CD8-positive, alpha-beta memory T cell (primary cell): ENCODE measurements around the gene CFAP69. TPM values are rescaled to one million over a fixed set of nuclear protein-coding genes. Genes with fewer than 3 reads are reported as not detected.
"Not testable (repeated sequence)": the region's sequence is repeated elsewhere in the genome, so short reads cannot be mapped to it uniquely, and the experiment has no call there.

Source experiments
- CTCF ChIA-PET: fragments of 350-600 bp; sonication (Branson Sonifier 250); formaldehyde crosslinking; loops from one replicate; lab custom pipeline; 2021; ENCODE audit warnings: antibody characterized with exemption; lab: Charles Lee
- POLR2A ChIA-PET: fragments of 350-600 bp; sonication (Branson Sonifier 250); formaldehyde crosslinking; loops from one replicate; lab custom pipeline; 2021; ENCODE audit warnings: antibody characterized with exemption; lab: Charles Lee
- DNase-seq, 5 donors: peaks; one replicate each; pipeline versions ENCODE4 v3.0.0 to v3.0.0-alpha.2; 2020 to 2022; ENCODE audit warnings: mixed read lengths in 1 of 5
- H3K27ac ChIP-seq: one replicate; pipeline ENCODE4 v1.7.0; 2013; ENCODE audit warnings: low read depth, mild to moderate bottlenecking, low read length, moderate library complexity
- H3K27me3 ChIP-seq: 2 replicates; pipeline ENCODE4 v1.7.0; 2013; ENCODE audit warnings: low read length, mild to moderate bottlenecking; ENCODE audit not compliant: insufficient read depth, poor library complexity, severe bottlenecking
- H3K36me3 ChIP-seq: 2 replicates; pipeline ENCODE4 v1.7.0; 2013; ENCODE audit warnings: mild to moderate bottlenecking, low read length, moderate library complexity; ENCODE audit not compliant: insufficient read depth
- H3K4me1 ChIP-seq: 2 replicates; pipeline ENCODE4 v1.7.0; 2013; ENCODE audit warnings: mild to moderate bottlenecking, low read length, moderate library complexity; ENCODE audit not compliant: insufficient read depth
- H3K4me3 ChIP-seq: 2 replicates; pipeline ENCODE4 v1.7.0; 2013; ENCODE audit warnings: mild to moderate bottlenecking, low read length
- H3K9me3 ChIP-seq: 2 replicates; pipeline ENCODE4 v1.7.0; 2013; ENCODE audit warnings: mild to moderate bottlenecking, low read length
- H3K27ac Mint-ChIP-seq, 8 donors: one replicate each; pipeline ENCODE4 v1.8.0; 2020 to 2021; ENCODE audit warnings: mixed read lengths in 8 of 8, mild to moderate bottlenecking in 6 of 8, inconsistent platforms in 3 of 8, moderate library complexity in 3 of 8
- H3K27me3 Mint-ChIP-seq, 2 donors: one replicate each; pipeline ENCODE4 v1.8.0; 2020 to 2021; ENCODE audit warnings: mixed read lengths in 2 of 2, mild to moderate bottlenecking in 1 of 2, moderate library complexity in 1 of 2
- H3K36me3 Mint-ChIP-seq, 3 donors: one replicate each; pipeline ENCODE4 v1.8.0; 2020 to 2021; ENCODE audit warnings: mixed read lengths in 3 of 3, inconsistent platforms in 1 of 3, mild to moderate bottlenecking in 1 of 3
- H3K4me1 Mint-ChIP-seq, 3 donors: one replicate each; pipeline ENCODE4 v1.8.0; 2020 to 2021; ENCODE audit warnings: mixed read lengths in 3 of 3, inconsistent platforms in 1 of 3, mild to moderate bottlenecking in 1 of 3
- H3K4me3 Mint-ChIP-seq, 7 donors: one replicate each; pipeline ENCODE4 v1.8.0; 2020 to 2021; ENCODE audit warnings: mixed read lengths in 7 of 7, mild to moderate bottlenecking in 6 of 7, moderate library complexity in 4 of 7, inconsistent platforms in 2 of 7
- H3K9me3 Mint-ChIP-seq, 5 donors: one replicate each; pipeline ENCODE4 v1.8.0; 2020 to 2022; ENCODE audit warnings: mixed read lengths in 5 of 5, mild to moderate bottlenecking in 3 of 5, moderate library complexity in 2 of 5, inconsistent platforms in 1 of 5
- polyA plus RNA-seq: library from polyadenylated mRNA; unstranded; fragments of 300-500 nt; fragmentation: Illumina TruSeq; gene quantifications from one replicate; pipeline ENCODE4 v1.2.3, GENCODE V29; 2021
- total RNA-seq, 2 experiments: library from RNA; stranded (reverse); gene quantifications; one replicate each; pipeline ENCODE4 v1.2.3, GENCODE V29; 2021

Gene CFAP69
- total and polyA plus RNA-seq, 3 experiments from 2014 or later: 0.53 to 0.81 TPM; not detected in 1

- Histone ChIP-seq H3K27me3 (no peaks in the 10 kb centered on the region), H3K27ac (peak overlapping the region; percentile 96), H3K4me3 (peak overlapping the region; percentile 92), H3K36me3 (no peaks in the 10 kb centered on the region), H3K4me1 (peaks cover 27% of the 10 kb centered on the region), H3K9me3 (no peaks in the 10 kb centered on the region)
- Mint-ChIP-seq H3K9me3 (no peaks in the 10 kb centered on the region), H3K4me1 (peaks cover 41 to 60% (median 58%) of the 10 kb centered on the region in 3 donors), H3K27me3 (peaks cover 0 to 2% of the 10 kb centered on the region in 2 donors), H3K4me3 (peak overlapping the region; percentile 94 to 99 (median 99)), H3K27ac (peak overlapping the region; percentile 96 to 100 (median 99)), H3K36me3 (peaks cover 2 to 19% (median 4%) of the 10 kb centered on the region in 3 donors)
- ChIA-PET POLR2A (interaction anchor here (0.7 kb wide), 2 partner anchors 57 to 58 kb away, joined by 3 to 4 read pairs; partner anchors contain the start of gene CLDN12), CTCF (interaction anchor here (0.7 to 1.4 kb wide), 6 partner anchors 13 to 192 kb away, joined by 3 to 4 read pairs (median 3); partner anchors contain the start of genes CLDN12 and STEAP1)
- DNase-seq: peak in 2 of 5 donors; percentile 0 to 5
Measured at GRCh38 chr7:90345595-90346335, 100.8 kb downstream of the CFAP69 start.

DNA sequence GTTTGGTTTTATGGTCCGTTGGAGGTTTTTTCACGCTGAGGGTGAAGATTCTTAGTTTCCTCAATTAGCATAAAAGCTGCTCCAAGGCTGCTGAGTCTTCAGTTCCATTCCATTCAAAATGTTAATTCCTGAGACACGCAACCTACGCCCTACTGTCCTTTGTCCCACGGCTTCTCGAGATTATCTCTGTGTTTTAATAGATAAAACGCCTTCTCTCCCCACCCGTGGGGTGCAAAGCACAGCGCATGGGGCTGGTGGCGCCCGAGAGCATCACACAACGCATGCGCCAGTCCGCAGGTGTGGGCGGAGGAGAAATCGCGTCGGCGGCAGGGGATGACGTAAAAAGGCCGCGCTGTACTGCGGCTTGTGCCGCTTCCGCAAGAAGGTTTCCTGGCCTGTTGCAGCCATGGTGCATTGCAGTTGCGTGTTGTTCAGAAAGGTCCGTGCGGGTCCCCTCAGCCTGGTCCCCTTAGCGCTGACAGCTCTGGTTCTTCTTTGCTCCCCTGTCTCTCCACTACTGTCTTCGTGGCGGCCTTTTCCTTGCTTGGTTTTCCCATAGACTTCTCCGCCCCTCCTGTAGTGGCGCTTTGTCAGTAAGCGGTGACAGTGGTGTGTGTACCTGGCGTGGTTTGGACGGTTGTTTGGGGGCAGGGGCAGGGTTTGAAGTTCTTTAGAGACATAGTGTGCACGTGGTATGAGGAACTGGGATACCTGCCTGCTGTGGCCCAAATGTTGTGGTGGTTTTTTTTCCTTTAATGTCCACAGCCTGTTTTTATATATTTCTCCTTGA, 101.6 kb downstream of the CFAP69 start, which contains the start of gene GTPBP10:
Gene GTPBP10, plus strand, starts transcription at position 381 of the 790 bp plus-strand sequence. Its CDS starts 26 bp downstream, at position 407.
- Mint-ChIP-seq H3K36me3 (peaks cover 2 to 20% (median 4%) of the 10 kb centered on the region in 3 donors), H3K27ac (peak within 1 kb of the TSS; percentile 96 to 100 (median 99)), H3K4me1 (peaks cover 43 to 63% (median 61%) of the 10 kb centered on the region in 3 donors), H3K9me3 (no peaks in the 10 kb centered on the region), H3K27me3 (peaks cover 0 to 2% of the 10 kb centered on the region in 2 donors), H3K4me3 (peak within 1 kb of the TSS; percentile 94 to 99 (median 99))
- CTCF ChIA-PET: interaction anchor here (0.7 to 1.4 kb wide), 5 partner anchors 57 to 193 kb away, joined by 3 to 4 read pairs (median 3); partner anchors contain the start of genes CLDN12 and STEAP1
- Histone ChIP-seq H3K4me1 (peaks cover 27% of the 10 kb centered on the region), H3K36me3 (no peaks in the 10 kb centered on the region), H3K27me3 (no peaks in the 10 kb centered on the region), H3K9me3 (no peaks in the 10 kb centered on the region), H3K27ac (peak within 1 kb of the TSS; percentile 96), H3K4me3 (peak within 1 kb of the TSS; percentile 92)
- peak; percentile 90 to 96 (median 94) for DNase-seq
- POLR2A ChIA-PET: interaction anchor here (0.7 kb wide), 1 partner anchor 56 kb away, joined by 3 read pairs; the partner anchor contains the start of gene CLDN12

DNA sequence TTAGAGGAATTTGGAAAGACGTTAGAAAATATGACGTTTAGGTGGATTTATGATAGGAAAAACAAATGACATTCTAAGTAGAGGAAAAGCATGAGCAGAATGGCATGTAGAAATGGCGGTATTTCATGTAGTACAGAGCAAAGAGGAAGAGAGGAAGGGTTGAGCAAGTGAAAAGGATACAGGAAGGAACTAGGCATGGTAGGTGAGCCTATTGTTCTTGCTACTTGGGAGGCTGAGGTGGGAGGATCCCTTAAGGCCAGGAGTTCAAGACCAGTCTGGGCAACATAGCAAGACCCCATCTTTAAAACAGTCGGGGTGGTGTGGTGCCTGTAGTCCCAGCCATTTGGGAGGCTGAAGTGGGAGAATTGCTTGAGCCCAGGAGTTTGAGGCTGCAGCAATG, 102.8 kb downstream of the CFAP69 start:
- Mint-ChIP-seq H3K27ac (peak overlapping the region; percentile 40 to 99 (median 98)), H3K9me3 (no peaks in the 10 kb centered on the region), H3K4me3 (peak overlapping the region; percentile 94 to 99 (median 99)), H3K36me3 (peaks cover 4 to 30% (median 8%) of the 10 kb centered on the region in 3 donors), H3K27me3 (peaks cover 0 to 2% of the 10 kb centered on the region in 2 donors), H3K4me1 (peaks cover 53 to 74% (median 71%) of the 10 kb centered on the region in 3 donors)
- Histone ChIP-seq H3K4me1 (peaks cover 27% of the 10 kb centered on the region), H3K4me3 (peak overlapping the region; percentile 92), H3K9me3 (no peaks in the 10 kb centered on the region), H3K27ac (no peak overlapping the region), H3K36me3 (no peaks in the 10 kb centered on the region), H3K27me3 (no peaks in the 10 kb centered on the region)
- ChIA-PET CTCF (no interaction called here), POLR2A (interaction anchor here (0.7 kb wide), 1 partner anchor 129 kb away, joined by 4 read pairs; no protein-coding TSS in a partner anchor)
- no peak for DNase-seq

DNA sequence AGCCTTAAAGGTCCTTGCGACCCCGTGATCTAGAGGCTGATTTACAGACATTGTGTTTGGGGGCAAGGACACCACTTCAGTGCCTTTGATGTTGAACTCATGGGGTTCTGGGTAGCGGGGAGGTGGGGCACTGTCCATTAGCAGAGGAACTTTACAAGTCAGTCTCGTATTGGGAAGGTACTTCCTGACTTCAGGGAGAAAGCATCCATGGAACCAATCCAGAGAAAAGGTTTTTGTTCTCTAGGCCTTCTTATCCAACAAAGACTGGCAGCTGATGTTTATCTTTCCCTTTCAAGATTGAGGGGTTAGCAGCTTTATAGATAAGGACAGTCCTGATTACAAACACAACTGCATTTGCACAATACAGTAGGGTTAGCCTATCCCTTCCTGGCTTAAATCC, 104.3 kb downstream of the CFAP69 start:
- Histone ChIP-seq H3K4me1 (peaks cover 27% of the 10 kb centered on the region), H3K9me3 (no peaks in the 10 kb centered on the region), H3K36me3 (peaks cover under 1% of the 10 kb centered on the region), H3K27me3 (no peaks in the 10 kb centered on the region), H3K27ac (no peak overlapping the region), H3K4me3 (no peak overlapping the region)
- no peaks in the 10 kb centered on the region for H3K9me3 Mint-ChIP-seq
- peak overlapping the region in 1 of 7 donors; percentile 94 for H3K4me3 Mint-ChIP-seq
- H3K27me3 Mint-ChIP-seq: peaks cover 0 to 2% of the 10 kb centered on the region in 2 donors
- no peak for DNase-seq
- H3K27ac Mint-ChIP-seq: peak overlapping the region in 7 of 8 donors; percentile 2 to 96 (median 47)
- ChIA-PET POLR2A (no interaction called here), CTCF (no interaction called here)
- H3K36me3 Mint-ChIP-seq: peaks cover 4 to 41% (median 16%) of the 10 kb centered on the region in 3 donors
- H3K4me1 Mint-ChIP-seq: peaks cover 61 to 83% (median 78%) of the 10 kb centered on the region in 3 donors

- DNase-seq, H3K9me3 ChIP-seq, POLR2A ChIA-PET, H3K4me3 ChIP-seq, CTCF ChIA-PET, H3K27ac ChIP-seq, H3K36me3 ChIP-seq, H3K27me3 ChIP-seq, H3K27me3 Mint-ChIP-seq, H3K9me3 Mint-ChIP-seq: not testable (repeated sequence)
- Mint-ChIP-seq H3K4me3 (peak overlapping the region in 1 of 7 donors; percentile 52), H3K4me1 (peaks cover 59 to 81% (median 76%) of the 10 kb centered on the region in 3 donors), H3K27ac (peak overlapping the region in 2 of 8 donors; percentile 17 to 56), H3K36me3 (peaks cover 4 to 47% (median 18%) of the 10 kb centered on the region in 3 donors)
- H3K4me1 ChIP-seq: peaks cover 26% of the 10 kb centered on the region
Measured at GRCh38 chr7:90350032-90350431, 105.1 kb downstream of the CFAP69 start.

DNA sequence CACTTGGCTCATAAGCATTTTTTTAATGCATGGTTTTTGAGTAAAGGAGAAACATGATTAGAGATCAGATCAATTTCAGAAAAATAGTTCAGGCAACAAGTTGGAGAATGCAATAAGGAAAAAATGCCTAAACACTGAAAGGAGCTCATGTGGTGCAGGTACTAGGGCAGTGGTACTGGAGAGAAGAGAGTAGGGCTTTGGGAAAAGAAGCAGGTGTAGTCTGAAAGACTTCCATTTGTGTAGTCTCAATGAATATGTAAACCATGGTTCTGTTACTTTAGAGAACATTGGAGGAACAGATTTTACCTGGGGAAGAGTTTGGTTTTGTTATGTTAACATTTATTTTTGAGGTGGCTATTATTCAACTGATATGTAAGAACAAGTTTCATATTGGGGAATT, 107.0 kb downstream of the CFAP69 start:
- ChIA-PET CTCF (no interaction called here), POLR2A (no interaction called here)
- Mint-ChIP-seq H3K4me3 (no peak overlapping the region), H3K36me3 (peaks cover 18 to 56% (median 31%) of the 10 kb centered on the region in 3 donors), H3K4me1 (peaks cover 51 to 67% (median 63%) of the 10 kb centered on the region in 3 donors), H3K27me3 (no peaks in the 10 kb centered on the region), H3K27ac (peak overlapping the region in 2 of 8 donors; percentile 8 to 59), H3K9me3 (peaks cover 0 to 1% (median 0%) of the 10 kb centered on the region in 5 donors)
- peaks cover 16% of the 10 kb centered on the region for H3K4me1 ChIP-seq
- no peak overlapping the region for H3K4me3 ChIP-seq
- H3K9me3 ChIP-seq: no peaks in the 10 kb centered on the region
- no peaks in the 10 kb centered on the region for H3K27me3 ChIP-seq
- no peak overlapping the region for H3K27ac ChIP-seq
- H3K36me3 ChIP-seq: peaks cover 16% of the 10 kb centered on the region
- no peak for DNase-seq
